HG03571 (cell line): ENCODE measurements around the gene BEST3.
"Not testable (repeated sequence)": the region's sequence is repeated elsewhere in the genome, so short reads cannot be mapped to it uniquely, and the experiment has no call there.

ENCODE experiments used
- ATAC-seq: cut with Tn5 transposase; IDR thresholded peaks from one replicate; pipeline ENCODE4 v1.9.1; 2021; ENCODE audit not compliant: unreplicated experiment

The BEST3 gene

DNA sequence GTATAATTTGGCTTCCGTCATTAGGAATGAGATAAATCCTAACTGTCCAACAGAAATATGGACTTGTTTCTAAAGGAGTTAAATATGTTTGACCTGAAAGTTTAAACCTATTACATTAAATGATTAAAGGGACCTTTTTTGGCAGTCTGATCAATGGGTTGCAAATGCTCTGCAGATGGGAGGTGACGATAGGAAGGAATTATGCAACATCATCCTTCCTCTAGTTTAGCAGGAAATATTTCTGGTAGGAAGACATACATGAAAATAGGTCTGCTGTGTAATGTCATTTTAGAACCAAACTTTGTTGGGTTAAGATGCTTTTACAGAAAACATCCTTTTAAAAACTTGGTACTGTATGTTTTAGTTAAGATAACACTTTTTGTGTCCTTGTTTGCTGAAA, 91.0 kb downstream of the BEST3 start:
- no peak for ATAC-seq

GRCh38 chr12:69604275-69604674, 94.8 kb downstream of the BEST3 start:
- ATAC-seq = not testable (repeated sequence)
